Measurements from ENCODE around the gene TTLL5. TPM values are rescaled to one million over a fixed set of nuclear protein-coding genes. Genes with fewer than 3 reads are reported as not detected.

Gene TTLL5
- total and polyA plus RNA-seq, 9 of the 15 experiments (the other 6 are each of a cell fraction or from before 2014, with no cell fraction given), result 4.1 to 18.9 (median 12.6) TPM

DNA sequence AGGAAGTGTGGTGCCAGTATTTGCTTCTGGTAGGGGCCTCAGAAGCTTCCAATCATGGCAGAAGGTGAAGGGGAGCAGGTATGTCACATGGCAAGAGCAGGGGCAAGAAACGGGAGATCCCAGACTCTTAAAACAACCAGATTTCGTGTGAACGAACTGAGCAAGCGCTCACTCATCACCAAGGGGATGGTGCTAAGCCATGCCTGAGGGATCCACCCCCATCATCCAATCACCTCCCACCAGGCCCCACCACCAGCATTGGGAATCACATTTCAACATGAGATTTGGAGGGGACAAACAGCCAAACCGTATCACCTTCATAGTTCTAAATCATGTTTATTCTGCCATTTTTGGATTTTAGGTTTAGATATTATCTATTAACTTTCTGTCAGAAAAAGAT, 179.9 kb downstream of the TTLL5 start:
- no peak overlapping the region for H2AFZ ChIP-seq (ENCODE audit: low read depth, low read length)
- ATAC-seq, result no peak
- ChIA-PET POLR2A (no interaction called here), CTCF (ENCODE audit: low intra/inter-chr PET ratio) (no interaction called here)
- no peaks in the 10 kb centered on the region for H3K27me3 ChIP-seq (ENCODE audit: control insufficient read depth in 2 of 2, insufficient read depth in 2 of 2, low read length in 2 of 2)
- in situ Hi-C loops (cut with MboI), result no loop called here
- H3K4me3 ChIP-seq, result no peak overlapping the region
- H4K20me1 ChIP-seq (replicated peaks; ENCODE audit: control insufficient read depth, insufficient read depth, low read length), result no peaks in the 10 kb centered on the region
- peaks cover 0 to 13% of the 10 kb centered on the region in 2 experiments; a peak in 4 of 5 replicates for H3K4me1 ChIP-seq (replicated peaks in 1 of 2; ENCODE audit: control insufficient read depth in 2 of 2, insufficient read depth in 2 of 2, low read length in 2 of 2)
- no peak for FAIRE-seq
- BruUV-seq (replicated peaks), result no TSS peak
- H3K36me3 ChIP-seq (ENCODE audit: control insufficient read depth, insufficient read depth, low read length), result no peaks in the 10 kb centered on the region
- no peak for DNase-seq (ENCODE audit: extremely low read depth in 1 of 4, low spot score in 3 of 4)
- intact Hi-C loops (cut with micrococcal nuclease), result no loop called here
- H3K9me3 ChIP-seq (replicated peaks; ENCODE audit: control insufficient read depth, insufficient read depth, low read depth, low read length), result no peaks in the 10 kb centered on the region
- H3K4me2 ChIP-seq (ENCODE audit: insufficient read depth, low read length), result no peak overlapping the region
- no peak overlapping the region for H3K9ac ChIP-seq (ENCODE audit: insufficient read depth in 1 of 2, low read depth in 2 of 2, low read length in 2 of 2)
- TF ChIP-seq, protein P1, sequence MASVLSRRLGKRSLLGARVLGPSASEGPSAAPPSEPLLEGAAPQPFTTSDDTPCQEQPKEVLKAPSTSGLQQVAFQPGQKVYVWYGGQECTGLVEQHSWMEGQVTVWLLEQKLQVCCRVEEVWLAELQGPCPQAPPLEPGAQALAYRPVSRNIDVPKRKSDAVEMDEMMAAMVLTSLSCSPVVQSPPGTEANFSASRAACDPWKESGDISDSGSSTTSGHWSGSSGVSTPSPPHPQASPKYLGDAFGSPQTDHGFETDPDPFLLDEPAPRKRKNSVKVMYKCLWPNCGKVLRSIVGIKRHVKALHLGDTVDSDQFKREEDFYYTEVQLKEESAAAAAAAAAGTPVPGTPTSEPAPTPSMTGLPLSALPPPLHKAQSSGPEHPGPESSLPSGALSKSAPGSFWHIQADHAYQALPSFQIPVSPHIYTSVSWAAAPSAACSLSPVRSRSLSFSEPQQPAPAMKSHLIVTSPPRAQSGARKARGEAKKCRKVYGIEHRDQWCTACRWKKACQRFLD (CRISPR knock-in tag; IDR thresholded peaks at IDR 0.05), result no peak
- TF ChIP-seq ZNF561 (CRISPR knock-in tag; conservative IDR thresholded peaks at IDR 0.05) (no peak), ETV6 (IDR thresholded peaks at IDR 0.05; ENCODE audit: borderline replicate concordance in 1 of 2, low read depth in 2 of 2, low read length in 1 of 2) (no peak), ETV6 (CRISPR knock-in tag; IDR thresholded peaks at IDR 0.05; ENCODE audit: borderline replicate concordance) (no peak), SMARCC2 (IDR thresholded peaks at IDR 0.05; ENCODE audit: low read depth) (no peak), CC2D1A (IDR thresholded peaks at IDR 0.05) (no peak), CHD1 (IDR thresholded peaks at IDR 0.05; ENCODE audit: low read length) (no peak), PPARD (CRISPR knock-in tag; IDR thresholded peaks at IDR 0.05) (no peak), KHSRP (IDR thresholded peaks at IDR 0.05) (no peak), CSDE1 (IDR thresholded peaks at IDR 0.05) (no peak), ZNF239 (CRISPR knock-in tag; IDR thresholded peaks at IDR 0.05) (no peak), HNRNPL (IDR thresholded peaks at IDR 0.05; ENCODE audit: low read depth, low read length) (no peak), ELF2 (CRISPR knock-in tag; IDR thresholded peaks at IDR 0.05) (no peak), NCOA4 (IDR thresholded peaks at IDR 0.05; ENCODE audit: partially characterized antibody) (no peak), BACH1 (tag; IDR thresholded peaks at IDR 0.05) (no peak), RCOR1 (IDR thresholded peaks at IDR 0.05; ENCODE audit: borderline replicate concordance in 1 of 2, low read depth in 2 of 2, low read length in 2 of 2) (no peak), SRF (CRISPR knock-in tag; IDR thresholded peaks at IDR 0.05) (no peak)
- TF ChIP-seq, protein P2, sequence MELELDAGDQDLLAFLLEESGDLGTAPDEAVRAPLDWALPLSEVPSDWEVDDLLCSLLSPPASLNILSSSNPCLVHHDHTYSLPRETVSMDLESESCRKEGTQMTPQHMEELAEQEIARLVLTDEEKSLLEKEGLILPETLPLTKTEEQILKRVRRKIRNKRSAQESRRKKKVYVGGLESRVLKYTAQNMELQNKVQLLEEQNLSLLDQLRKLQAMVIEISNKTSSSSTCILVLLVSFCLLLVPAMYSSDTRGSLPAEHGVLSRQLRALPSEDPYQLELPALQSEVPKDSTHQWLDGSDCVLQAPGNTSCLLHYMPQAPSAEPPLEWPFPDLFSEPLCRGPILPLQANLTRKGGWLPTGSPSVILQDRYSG (tag; conservative IDR thresholded peaks at IDR 0.05; ENCODE audit: low read depth), result no peak
- TF ChIP-seq, protein P3, sequence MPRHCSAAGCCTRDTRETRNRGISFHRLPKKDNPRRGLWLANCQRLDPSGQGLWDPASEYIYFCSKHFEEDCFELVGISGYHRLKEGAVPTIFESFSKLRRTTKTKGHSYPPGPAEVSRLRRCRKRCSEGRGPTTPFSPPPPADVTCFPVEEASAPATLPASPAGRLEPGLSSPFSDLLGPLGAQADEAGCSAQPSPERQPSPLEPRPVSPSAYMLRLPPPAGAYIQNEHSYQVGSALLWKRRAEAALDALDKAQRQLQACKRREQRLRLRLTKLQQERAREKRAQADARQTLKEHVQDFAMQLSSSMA (CRISPR knock-in tag; IDR thresholded peaks at IDR 0.05), result no peak
- TF ChIP-seq, protein P4, sequence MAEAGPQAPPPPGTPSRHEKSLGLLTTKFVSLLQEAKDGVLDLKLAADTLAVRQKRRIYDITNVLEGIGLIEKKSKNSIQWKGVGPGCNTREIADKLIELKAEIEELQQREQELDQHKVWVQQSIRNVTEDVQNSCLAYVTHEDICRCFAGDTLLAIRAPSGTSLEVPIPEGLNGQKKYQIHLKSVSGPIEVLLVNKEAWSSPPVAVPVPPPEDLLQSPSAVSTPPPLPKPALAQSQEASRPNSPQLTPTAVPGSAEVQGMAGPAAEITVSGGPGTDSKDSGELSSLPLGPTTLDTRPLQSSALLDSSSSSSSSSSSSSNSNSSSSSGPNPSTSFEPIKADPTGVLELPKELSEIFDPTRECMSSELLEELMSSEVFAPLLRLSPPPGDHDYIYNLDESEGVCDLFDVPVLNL (CRISPR knock-in tag; IDR thresholded peaks at IDR 0.05; ENCODE audit: low read depth), result no peak
- no peaks in the 10 kb centered on the region for H3K79me2 ChIP-seq (ENCODE audit: control insufficient read depth, insufficient read depth, low read length)
- 53% methylated on average over 5 of the region's 5 CpGs for WGBS (ENCODE audit: insufficient coverage, low coverage, missing lambda C conversion rate)
- H3K27ac ChIP-seq (ENCODE audit: extremely low read depth, low read depth, low read length), result no peak overlapping the region
- H3K9me1 ChIP-seq (ENCODE audit: control insufficient read depth, insufficient read depth, low read length), result no peaks in the 10 kb centered on the region
